Stimulated activated memory B cell treated with anti-CD40 and anti-IgM and Interleukin-4, amounts not matched to agents 10 μg/mL and 1 μg/mL and 100 μg/mL, for 72 hours (primary cell): ENCODE measurements around the gene BNIP1.

Experiments
- ATAC-seq: fragments of 150-1000 bp; cut with Tn5 transposase; 2 replicates; pipeline ENCODE4 v1.10.0; 2021
- H3K27ac Mint-ChIP-seq: one replicate; pipeline ENCODE4 v1.8.0; 2022; ENCODE audit warnings: mild to moderate bottlenecking, mixed read lengths
- H3K27me3 Mint-ChIP-seq: one replicate; pipeline ENCODE4 v1.8.0; 2022; ENCODE audit warnings: mixed read lengths
- H3K36me3 Mint-ChIP-seq: one replicate; pipeline ENCODE4 v1.8.0; 2022; ENCODE audit warnings: mixed read lengths
- H3K4me1 Mint-ChIP-seq: one replicate; pipeline ENCODE4 v1.8.0; 2022; ENCODE audit warnings: mixed read lengths
- H3K4me3 Mint-ChIP-seq: one replicate; pipeline ENCODE4 v1.8.0; 2022; ENCODE audit warnings: mild to moderate bottlenecking, moderate library complexity, mixed read lengths
- H3K9me3 Mint-ChIP-seq: one replicate; pipeline ENCODE4 v1.8.0; 2022; ENCODE audit warnings: mixed read lengths

Gene BNIP1

DNA sequence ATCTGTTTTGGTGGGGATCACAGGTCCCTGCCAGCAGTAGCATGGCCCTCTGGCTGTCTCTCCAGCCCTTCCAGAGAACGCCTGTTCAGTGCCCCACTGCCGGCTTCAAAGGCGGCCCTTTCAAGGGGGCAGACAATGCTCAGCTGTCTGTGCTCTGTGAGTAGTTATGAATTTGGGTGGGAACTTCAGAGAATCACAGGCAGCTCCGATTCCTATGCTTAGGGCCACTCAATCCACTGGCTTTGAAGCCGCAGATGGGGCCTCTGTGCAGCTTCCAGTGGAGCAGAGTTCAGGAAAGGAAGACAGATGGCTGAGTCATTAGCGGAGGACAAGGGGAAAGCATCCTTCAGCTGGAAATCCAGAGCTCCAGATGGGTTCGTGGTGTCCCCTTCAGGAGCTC, 48.2 kb downstream of the BNIP1 start:
- H3K27me3 Mint-ChIP-seq = peaks cover 20% of the 10 kb centered on the region
- H3K4me1 Mint-ChIP-seq = no peaks in the 10 kb centered on the region
- H3K27ac Mint-ChIP-seq = no peak overlapping the region
- H3K4me3 Mint-ChIP-seq = no peak overlapping the region
- ATAC-seq = no peak
- H3K9me3 Mint-ChIP-seq = no peaks in the 10 kb centered on the region
- no peaks in the 10 kb centered on the region for H3K36me3 Mint-ChIP-seq

- Mint-ChIP-seq H3K36me3 (peaks cover 9% of the 10 kb centered on the region), H3K4me3 (no peak overlapping the region)
These were observed 52.0 kb downstream of the BNIP1 start for GRCh38 chr5:173196133-173196952.

DNA sequence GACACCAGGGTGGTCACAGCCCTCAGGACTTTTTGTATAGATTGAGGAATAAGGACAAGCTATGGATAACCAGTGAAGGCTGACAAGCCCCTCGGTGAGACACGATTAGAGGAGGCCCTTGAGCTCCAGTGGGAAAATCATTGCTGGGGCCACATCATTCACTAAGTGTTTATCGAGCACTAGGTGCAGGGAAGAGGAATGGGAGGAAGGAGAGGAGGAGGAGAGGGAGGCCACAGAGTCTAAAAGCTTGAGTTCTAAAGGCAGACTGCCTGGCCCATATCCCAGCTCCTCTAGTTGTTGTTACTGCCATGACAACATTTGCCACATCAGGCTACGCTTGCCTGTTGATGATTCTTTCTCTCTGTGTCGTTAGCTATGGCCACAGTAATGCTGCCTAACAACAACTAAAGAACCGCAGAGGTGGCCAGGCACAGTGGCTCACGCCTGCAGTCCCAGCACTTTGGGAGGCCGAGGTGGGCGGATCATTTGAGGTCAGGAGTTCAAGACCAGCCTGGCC, 53.1 kb downstream of the BNIP1 start:
- H3K36me3 Mint-ChIP-seq = peaks cover 9% of the 10 kb centered on the region
- no peak overlapping the region for H3K27ac Mint-ChIP-seq
- H3K4me3 Mint-ChIP-seq = no peak overlapping the region
- no peaks in the 10 kb centered on the region for H3K4me1 Mint-ChIP-seq
- peaks cover 40% of the 10 kb centered on the region for H3K27me3 Mint-ChIP-seq
- H3K9me3 Mint-ChIP-seq = peaks cover 10% of the 10 kb centered on the region
- ATAC-seq = no peak

More at GRCh38 chr5:173196133-173196952, 52.0 kb downstream of the BNIP1 start:
- no peaks in the 10 kb centered on the region for H3K4me1 Mint-ChIP-seq
- peaks cover 10% of the 10 kb centered on the region for H3K9me3 Mint-ChIP-seq
- ATAC-seq = peak; percentile 17
- H3K27ac Mint-ChIP-seq = no peak overlapping the region
- H3K27me3 Mint-ChIP-seq = peaks cover 41% of the 10 kb centered on the region

DNA sequence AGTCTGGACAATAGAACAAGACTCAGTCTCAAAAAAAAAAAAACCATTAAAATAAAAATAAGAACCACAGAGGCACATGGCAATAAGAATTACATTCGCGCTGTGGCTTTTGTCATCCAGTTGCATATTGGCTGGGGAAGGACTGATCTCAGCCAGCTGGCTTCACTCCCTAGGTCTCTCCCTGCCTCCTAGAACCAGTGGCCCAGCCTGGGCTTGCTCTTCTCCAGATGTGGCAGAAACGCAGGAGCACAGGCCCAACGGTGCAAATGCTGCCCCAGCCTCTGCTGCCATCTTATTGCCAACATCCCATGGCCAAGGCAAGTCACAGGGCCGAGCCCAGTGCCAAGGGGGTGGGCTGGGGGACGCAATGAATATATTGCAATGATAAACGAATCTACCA, 53.7 kb downstream of the BNIP1 start:
- Mint-ChIP-seq H3K36me3 (peaks cover 9% of the 10 kb centered on the region), H3K27ac (no peak overlapping the region), H3K4me1 (no peaks in the 10 kb centered on the region), H3K4me3 (no peak overlapping the region), H3K9me3 (peaks cover 10% of the 10 kb centered on the region), H3K27me3 (peaks cover 36% of the 10 kb centered on the region)
- no peak for ATAC-seq

- peaks cover 55% of the 10 kb centered on the region for H3K27me3 Mint-ChIP-seq
- no peak for ATAC-seq
- no peak overlapping the region for H3K4me3 Mint-ChIP-seq
- H3K36me3 Mint-ChIP-seq = peaks cover 9% of the 10 kb centered on the region
- no peak overlapping the region for H3K27ac Mint-ChIP-seq
- H3K9me3 Mint-ChIP-seq = peaks cover 10% of the 10 kb centered on the region
- peaks cover 9% of the 10 kb centered on the region for H3K4me1 Mint-ChIP-seq
These were observed 56.0 kb downstream of the BNIP1 start for GRCh38 chr5:173200356-173200755.

- no peak overlapping the region for H3K27ac Mint-ChIP-seq
- H3K4me1 Mint-ChIP-seq = peaks cover 9% of the 10 kb centered on the region
- H3K9me3 Mint-ChIP-seq = peaks cover 10% of the 10 kb centered on the region
- H3K27me3 Mint-ChIP-seq = peaks cover 65% of the 10 kb centered on the region
- H3K4me3 Mint-ChIP-seq = no peak overlapping the region
- ATAC-seq = no peak
- H3K36me3 Mint-ChIP-seq = peaks cover 9% of the 10 kb centered on the region
These were observed 57.4 kb downstream of the BNIP1 start for GRCh38 chr5:173201636-173202265.

DNA sequence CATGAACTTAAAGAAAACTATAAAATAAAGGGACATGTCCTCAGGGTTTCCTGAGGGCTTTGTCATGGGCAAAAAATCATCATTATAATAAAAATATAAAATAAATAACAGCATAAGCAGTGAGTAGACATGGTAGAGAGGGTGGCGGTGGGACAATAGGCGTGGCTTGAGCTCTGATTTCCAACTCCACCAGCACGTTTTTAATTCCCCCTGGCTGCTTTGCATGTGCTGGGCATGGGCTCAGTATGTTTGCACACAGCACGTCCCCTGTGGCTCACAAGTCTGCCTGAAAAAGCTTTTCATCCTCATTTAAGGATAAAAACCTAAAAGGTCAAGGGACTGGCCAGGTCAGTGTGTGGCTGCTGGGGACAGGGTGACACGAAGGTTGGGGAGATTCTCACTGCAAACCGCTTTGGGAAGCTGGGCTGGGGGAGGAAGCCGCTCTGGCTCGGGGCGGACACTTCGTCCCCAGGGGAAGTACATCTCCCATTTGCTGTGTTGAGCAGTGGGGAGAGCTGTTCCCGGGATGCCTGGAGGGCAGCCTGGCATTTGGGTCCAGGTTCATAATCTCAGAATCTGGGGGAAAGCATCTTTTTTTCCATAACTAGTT, 58.0 kb downstream of the BNIP1 start:
- Mint-ChIP-seq H3K4me3 (no peak overlapping the region), H3K36me3 (peaks cover 9% of the 10 kb centered on the region), H3K27me3 (peaks cover 70% of the 10 kb centered on the region), H3K9me3 (peaks cover 10% of the 10 kb centered on the region), H3K27ac (no peak overlapping the region), H3K4me1 (peaks cover 9% of the 10 kb centered on the region)
- no peak for ATAC-seq

GRCh38 chr5:173204185-173204979, 60.1 kb downstream of the BNIP1 start:
- Mint-ChIP-seq H3K27me3 (peaks cover 77% of the 10 kb centered on the region), H3K4me1 (peaks cover 9% of the 10 kb centered on the region), H3K4me3 (no peak overlapping the region), H3K27ac (no peak overlapping the region), H3K36me3 (peaks cover 3% of the 10 kb centered on the region), H3K9me3 (peaks cover 3% of the 10 kb centered on the region)
- ATAC-seq = no peak

- no peaks in the 10 kb centered on the region for H3K36me3 Mint-ChIP-seq
- no peak for ATAC-seq
- peaks cover 9% of the 10 kb centered on the region for H3K4me1 Mint-ChIP-seq
- H3K4me3 Mint-ChIP-seq = no peak overlapping the region
- peaks cover 81% of the 10 kb centered on the region for H3K27me3 Mint-ChIP-seq
- H3K27ac Mint-ChIP-seq = no peak overlapping the region
- H3K9me3 Mint-ChIP-seq = no peaks in the 10 kb centered on the region
These were observed 61.6 kb downstream of the BNIP1 start for GRCh38 chr5:173205916-173206315.

DNA sequence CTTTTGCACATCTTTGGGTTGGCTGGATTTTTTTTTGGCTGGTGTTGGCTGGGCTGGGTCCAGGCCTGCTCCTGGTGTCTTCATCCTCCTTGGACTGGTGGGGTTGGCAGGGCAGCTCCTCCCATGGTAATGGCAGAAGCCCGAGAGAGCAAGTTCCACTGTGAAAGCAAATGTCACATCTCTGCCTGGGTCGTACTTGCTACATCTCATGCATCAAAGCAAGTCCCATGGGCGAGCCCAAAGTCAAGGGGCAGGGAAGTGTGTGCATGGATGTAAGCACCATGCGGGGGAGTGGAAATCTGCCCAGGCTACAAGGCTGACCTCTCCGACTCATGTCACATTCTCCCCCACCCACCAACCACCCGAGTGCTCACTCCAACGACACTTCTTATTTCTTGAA, 64.0 kb downstream of the BNIP1 start:
- Mint-ChIP-seq H3K4me3 (no peak overlapping the region), H3K27me3 (peaks cover 72% of the 10 kb centered on the region), H3K9me3 (peaks cover 4% of the 10 kb centered on the region), H3K27ac (no peak overlapping the region), H3K36me3 (no peaks in the 10 kb centered on the region), H3K4me1 (peaks cover 9% of the 10 kb centered on the region)
- ATAC-seq = no peak

DNA sequence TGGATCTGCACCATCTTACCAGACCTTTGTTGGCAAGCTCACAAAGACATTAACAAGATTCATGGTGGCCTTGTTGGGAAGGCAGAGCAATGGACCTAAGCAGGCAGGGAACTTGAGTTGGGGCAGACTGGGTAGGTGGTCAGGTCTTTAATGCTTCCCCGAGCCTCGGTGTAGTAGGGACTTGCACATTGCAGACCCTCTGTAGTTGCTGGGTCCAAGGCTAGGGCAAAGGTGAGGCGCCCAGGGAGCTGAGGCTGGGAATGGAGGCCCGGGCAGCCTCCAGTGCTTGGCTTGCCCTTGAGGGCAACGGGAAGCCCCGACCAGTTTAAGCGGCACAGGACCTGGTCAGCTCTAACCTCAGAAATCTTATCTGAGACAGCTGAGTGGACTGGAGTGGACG, 66.5 kb downstream of the BNIP1 start:
- Mint-ChIP-seq H3K36me3 (no peaks in the 10 kb centered on the region), H3K27me3 (peaks cover 46% of the 10 kb centered on the region), H3K27ac (no peak overlapping the region), H3K4me3 (no peak overlapping the region), H3K4me1 (no peaks in the 10 kb centered on the region), H3K9me3 (peaks cover 4% of the 10 kb centered on the region)
- no peak for ATAC-seq

- Mint-ChIP-seq H3K27ac (no peak overlapping the region), H3K4me3 (no peak overlapping the region), H3K4me1 (no peaks in the 10 kb centered on the region), H3K27me3 (peaks cover 45% of the 10 kb centered on the region), H3K9me3 (peaks cover 4% of the 10 kb centered on the region), H3K36me3 (no peaks in the 10 kb centered on the region)
- no peak for ATAC-seq
These were observed 67.0 kb downstream of the BNIP1 start for GRCh38 chr5:173211284-173211683.

- no peaks in the 10 kb centered on the region for H3K36me3 Mint-ChIP-seq
These were observed 69.1 kb downstream of the BNIP1 start for GRCh38 chr5:173213236-173213933.

More at GRCh38 chr5:173213236-173213933, 69.1 kb downstream of the BNIP1 start:
- no peaks in the 10 kb centered on the region for H3K4me1 Mint-ChIP-seq
- peaks cover 38% of the 10 kb centered on the region for H3K27me3 Mint-ChIP-seq
- ATAC-seq = no peak
- H3K27ac Mint-ChIP-seq = no peak overlapping the region
- H3K9me3 Mint-ChIP-seq = peaks cover 4% of the 10 kb centered on the region
- no peak overlapping the region for H3K4me3 Mint-ChIP-seq
